Activated CD4-positive, alpha-beta T cell treated with anti-CD3 and anti-CD28 coated beads, Interleukin-2, amount 50 U/mL, for 16 hours (primary cell): Measurements from ENCODE around the gene ZNF71.
"Not testable (repeated sequence)": the region's sequence is repeated elsewhere in the genome, so short reads cannot be mapped to it uniquely, and the experiment has no call there.

Source experiments
- DNase-seq: peaks from one replicate; pipeline ENCODE4 v3.0.0-alpha.2; 2020

The ZNF71 gene

DNA sequence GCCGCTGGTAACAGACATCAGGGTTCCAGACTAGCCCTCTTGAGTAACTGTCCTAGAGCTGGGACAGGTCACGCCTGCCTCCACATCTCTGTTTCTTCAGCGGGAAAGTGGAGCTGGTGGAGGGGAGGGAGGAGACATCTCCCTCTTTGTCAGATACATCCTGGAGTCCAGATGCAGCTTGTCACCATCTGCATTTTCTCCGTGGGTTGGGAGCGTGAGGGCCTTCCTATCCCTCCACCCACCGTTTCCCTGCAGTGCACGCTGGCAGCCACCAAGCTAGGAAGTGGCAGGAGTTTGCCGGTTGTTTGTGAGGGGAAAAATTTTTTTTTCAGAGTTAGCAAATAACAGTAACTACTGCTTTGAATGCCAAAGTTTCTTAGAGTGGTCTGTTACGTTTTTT, 27.9 kb downstream of the ZNF71 start:
- no peak for DNase-seq

DNA sequence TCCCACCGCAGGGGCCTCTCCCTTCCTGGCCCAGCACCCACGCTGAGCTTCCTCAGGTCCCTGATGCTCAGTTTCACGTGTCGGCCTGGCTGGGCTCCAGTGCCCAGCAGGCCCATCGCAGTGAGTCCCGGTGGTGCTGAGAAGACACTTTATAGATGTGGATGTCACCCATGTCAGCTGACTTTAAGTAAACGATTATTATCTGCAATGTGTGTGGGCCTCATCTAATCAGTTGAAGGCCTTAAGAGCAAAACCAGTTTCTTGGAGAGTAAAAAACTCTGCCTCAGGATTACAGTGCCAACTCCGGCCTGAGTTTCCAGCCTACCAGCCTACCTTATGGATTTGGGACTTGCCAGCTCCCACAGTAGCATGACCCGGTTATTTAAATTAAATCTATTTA, 30.6 kb downstream of the ZNF71 start:
- no peak for DNase-seq

DNA sequence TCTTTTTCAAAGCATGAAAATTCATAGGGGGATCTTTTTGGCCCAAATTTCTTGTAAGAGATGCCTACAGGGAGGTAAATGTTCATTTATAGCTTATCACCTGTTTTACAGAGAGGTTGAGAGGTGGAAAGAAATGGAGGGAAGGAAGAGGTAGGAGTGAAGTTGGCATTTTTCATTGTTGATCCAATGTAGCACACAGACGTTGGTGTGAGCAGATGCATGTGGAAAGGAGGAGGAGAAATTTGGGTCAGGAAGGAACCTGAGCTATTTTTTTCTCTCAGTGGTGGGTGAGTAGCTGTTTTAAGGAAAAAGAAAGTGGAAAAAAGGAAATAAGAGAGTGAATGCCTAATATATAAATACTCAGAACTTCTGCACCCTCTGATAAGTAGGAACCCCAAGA, 37.9 kb downstream of the ZNF71 start:
- DNase-seq: no peak

DNA sequence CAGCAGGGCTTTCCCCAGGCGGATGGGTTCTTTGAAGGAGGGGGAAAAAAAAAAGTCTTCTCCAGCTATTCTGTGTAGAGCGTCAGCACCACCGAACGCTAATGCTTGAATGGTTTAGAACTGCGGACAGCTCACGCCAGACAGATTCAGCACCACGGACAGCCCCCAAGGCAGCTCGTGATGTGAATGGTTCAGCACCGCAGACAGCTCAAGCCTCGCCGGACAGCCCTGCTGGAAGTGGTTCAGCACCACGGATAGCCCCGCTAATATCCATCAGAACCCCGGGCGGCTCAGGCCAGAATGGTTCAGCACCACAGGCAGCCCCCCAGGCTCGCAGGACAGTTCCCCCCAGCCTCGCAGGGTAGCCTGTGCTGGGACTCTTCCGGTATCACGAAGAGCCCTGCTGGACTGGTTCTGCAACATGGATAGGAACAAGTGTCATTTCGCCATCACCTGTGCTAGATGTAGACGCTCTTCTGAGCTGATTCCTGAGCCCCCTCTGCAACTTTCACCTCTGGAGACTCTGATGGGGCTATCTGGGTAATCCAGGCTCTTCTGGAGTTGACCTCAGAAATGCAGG, 43.0 kb downstream of the ZNF71 start:
- DNase-seq: peak; percentile 45

DNA sequence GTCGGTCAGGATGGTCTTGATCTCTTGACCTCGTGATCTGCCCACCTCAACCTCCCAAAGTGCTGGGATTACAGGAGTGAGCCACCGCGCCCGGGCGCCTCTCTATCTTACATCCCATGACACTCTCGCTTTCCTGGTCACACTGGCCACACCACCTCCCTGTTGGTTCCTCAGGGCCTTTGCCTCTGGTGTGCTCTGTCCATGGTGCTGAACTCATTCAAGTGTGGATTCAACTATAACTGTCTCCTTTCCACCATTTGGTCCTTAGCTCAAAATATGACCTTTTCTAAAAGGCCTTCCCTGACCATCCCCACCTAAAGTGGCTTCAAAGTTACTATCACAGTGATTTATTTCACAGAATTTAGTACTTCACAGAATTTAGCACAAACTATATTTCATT, 44.1 kb downstream of the ZNF71 start:
- no peak for DNase-seq

DNA sequence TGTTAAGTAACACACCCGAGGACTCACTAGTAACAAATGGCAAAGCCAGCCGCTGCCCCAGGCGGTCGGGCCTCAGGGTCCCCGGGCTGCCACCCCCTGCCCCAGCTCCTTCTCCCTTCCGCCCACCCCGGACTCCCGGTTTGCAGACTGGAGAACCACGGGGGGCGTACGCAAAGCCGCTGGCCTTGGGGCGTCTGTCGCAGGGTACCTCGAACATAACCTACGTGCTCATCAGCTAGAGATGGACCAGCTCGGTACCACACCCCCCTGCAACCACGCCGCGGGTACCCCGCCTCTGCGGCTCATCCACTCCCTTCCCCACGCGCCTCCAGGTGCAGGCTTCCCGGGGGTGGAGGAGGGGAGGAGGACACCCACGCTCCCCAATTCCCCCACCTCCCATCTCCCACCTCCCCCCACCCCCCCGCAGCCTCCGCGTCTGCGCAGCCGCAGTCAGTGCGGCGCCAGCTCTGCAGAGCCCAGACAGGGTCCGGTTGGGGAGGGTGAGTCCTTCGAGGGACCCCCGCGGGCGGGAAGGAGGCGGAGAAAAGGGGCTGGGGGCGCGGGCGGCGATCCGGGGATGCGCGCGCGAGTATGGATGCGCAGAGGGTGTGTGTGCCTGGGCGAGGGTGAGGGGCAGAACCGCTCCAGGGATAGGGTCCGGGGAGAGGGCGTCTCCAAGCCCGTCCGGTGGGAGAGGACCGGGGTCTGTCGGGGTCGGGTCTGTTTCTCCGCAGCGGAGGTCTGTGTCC, 47.8 kb downstream of the ZNF71 start, which contains the start of gene SMIM17:
Gene SMIM17 (plus strand): TSS at position 449 of the 749 bp plus-strand sequence. CDS start 2,509 bp downstream, outside the sequence.
- no peak for DNase-seq

DNA sequence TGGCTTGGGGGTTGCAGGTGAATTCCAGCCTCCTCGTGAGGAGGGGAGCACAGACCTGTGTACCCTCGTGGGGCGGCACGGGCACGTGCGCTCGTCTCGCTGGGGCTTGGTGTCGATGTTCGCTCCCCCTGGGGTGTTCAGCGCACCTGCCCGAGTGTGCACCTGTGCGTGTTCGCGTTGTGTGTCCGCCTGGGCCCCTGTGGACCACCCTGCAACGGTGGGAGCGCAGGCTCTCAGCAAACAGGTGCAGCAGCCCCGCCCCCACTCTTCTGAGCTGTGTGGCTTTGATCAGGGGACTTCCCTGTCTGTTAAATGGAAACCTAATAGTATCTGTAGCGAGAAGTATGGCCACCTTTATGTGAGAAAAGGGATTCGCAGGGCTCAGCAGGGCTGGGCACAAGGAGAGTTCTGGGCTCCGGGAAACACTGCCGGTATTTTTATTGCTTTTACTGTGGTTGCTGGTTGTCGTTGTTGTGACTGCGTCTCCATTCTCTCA, 48.4 kb downstream of the ZNF71 start:
- DNase-seq: no peak

DNA sequence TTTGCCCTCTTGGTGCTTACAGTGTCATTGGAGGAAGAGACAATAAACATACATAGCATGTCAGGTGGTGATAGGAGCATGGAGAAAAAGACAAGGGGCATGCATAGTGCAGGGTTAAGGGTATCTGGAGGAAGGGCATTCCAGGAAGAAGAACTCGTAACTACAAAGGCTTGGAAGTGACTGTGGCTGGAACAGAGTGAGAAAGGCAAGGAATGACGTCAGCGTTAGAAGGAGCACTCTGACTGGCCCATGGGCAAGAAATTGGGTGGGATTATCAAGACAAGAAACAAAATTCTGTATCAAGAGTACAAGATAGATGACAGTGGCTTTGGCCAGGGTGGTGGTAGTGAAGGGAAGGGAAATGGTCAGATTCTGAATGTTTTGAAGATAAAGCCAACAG, 59.0 kb downstream of the ZNF71 start:
- no peak for DNase-seq

DNA sequence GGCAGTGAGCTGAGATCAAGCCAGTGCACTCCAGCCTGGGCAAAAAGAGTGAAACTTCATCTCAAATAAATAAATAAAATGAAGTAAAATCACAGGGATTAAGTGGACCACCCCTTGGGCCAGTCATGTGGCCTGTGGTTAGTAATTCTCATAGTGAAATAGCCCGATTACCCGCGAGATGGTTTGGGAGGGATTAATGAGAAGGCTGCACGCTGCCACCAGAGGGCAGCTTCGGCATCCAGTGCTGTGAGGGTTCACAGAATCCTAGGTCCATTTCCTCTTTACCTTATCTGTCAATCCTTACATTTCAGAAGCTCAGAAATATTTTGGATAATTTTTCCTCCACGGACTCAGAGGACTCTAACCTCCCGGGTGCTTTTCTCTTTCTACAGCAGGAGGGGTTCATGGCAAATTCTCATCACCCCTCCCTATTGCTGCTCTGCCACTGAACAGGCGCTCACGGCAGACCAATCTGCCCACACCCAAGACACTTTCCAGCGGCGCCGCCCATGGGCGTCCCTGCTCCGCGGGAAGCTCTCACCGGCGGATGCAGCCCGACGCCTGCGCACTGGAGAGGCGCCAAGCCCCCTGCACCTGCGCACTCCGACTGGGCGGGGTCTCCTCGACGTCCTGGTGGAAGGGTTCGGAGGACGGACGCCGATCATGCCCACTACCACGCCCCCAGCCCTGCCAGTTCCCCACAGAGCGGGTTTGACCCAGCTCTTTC, 65.4 kb downstream of the ZNF71 start:
- no peak for DNase-seq

DNA sequence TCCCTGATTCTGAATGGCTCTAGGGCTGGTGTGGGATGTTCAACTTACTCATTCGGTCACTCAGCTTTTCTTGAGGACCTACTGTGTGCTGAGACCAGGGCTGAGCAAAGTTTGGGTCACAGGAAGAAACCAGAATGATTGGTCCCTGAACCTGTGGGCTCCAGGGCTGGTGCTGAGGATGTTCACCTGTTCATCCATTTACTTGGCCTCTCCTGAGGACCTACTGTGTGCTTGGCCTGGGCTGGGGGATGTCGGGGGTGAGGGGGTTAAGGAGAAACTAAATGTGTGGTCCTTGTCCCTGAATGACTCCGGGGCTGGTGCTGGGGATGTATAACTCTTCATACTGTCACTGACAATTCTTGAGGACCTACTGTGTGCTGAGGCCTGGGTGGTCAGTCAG, 66.1 kb downstream of the ZNF71 start:
- no peak for DNase-seq

DNA sequence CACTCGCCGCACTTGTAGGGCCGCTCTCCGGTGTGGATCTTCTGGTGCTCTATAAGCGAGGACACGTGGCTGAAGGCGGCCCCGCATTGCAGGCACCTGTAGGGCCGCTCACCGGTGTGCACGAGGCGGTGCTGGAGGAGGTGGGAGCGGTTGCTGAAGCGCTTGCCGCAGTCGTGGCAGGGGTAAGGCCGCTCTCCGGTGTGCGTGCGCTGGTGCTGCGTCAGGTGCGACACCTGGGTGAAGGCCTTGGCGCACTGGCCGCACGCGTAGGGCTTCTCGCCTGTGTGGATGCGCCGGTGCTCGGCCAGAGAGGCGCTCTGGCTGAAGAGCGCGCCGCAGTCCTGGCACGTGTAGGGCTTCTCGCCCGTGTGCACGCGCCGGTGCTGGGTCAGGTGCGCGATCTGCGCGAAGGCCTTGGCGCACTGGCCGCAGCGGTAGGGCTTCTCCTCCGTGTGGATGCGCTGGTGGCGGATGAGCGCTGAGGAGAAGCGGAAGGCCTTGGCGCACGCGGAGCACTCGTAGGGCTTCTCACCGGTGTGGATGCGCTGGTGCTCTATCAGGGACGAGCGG, 68.9 kb downstream of the ZNF71 start:
- no peak for DNase-seq

DNA sequence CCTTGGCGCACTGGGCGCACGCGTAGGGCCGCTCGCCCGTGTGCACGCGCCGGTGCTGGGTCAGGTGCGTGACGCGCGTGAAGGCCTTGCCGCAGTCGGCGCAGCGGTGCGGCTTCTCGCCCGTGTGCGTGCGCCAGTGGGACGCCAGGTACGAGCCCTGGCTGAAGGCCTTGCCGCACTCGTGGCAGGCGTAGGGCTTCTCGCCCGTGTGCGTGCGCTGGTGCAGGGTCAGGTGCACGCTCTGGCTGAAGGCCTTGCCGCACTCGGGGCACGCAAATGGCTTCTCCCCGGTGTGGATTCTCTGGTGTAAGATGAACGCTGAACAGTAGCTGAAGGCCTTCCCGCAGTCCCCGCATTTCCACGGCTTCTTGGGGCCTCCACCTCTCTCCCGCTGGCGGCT, 69.4 kb downstream of the ZNF71 start:
- no peak for DNase-seq

DNA sequence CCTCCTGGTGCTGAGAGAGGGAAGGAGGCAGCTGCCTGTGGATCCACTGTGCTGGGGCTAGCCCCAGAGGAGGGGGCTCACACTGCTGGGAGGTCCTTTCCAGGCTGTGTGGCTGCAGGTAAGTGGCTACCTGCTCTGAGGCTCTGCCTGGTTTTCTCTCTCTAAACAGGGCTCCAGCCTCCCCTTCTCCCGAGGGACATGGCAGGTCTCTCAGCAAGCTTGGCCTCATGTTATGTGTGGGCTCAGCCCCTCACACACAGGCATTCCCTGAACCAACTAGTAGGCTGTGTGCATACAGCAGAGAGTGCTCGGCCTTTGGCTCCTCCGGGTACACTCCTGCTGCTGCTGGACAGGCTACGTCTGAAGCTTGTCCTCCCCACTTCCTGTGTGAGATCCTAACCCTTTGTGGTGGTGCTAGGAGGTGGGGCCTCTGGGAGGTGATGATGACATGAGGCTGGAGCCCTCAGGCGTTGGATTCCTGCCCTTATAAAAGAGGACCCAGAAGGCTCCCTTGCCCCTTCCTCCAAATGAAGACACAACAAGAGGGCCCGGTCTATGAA, 72.3 kb downstream of the ZNF71 start:
- no peak for DNase-seq

DNA sequence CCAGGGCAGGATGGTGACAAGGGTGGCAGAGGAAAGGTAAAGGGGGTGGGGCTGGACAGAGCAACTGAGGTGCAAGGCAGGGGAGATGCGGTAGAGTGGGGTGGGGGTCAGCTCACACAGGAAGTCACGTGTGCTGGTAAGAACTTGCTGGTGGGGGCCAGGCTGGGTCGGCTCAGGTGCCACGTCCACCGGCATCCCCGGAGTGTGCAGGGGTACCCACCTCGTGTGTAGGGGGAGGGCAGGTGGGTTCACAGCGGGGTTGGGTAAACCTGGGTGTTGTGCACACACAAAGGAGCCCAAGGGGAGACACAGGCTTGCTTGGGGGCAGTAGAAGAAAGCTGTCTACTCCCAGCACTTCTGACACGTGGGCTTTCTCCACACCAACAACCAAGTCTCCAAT, 73.6 kb downstream of the ZNF71 start:
- DNase-seq: no peak

DNA sequence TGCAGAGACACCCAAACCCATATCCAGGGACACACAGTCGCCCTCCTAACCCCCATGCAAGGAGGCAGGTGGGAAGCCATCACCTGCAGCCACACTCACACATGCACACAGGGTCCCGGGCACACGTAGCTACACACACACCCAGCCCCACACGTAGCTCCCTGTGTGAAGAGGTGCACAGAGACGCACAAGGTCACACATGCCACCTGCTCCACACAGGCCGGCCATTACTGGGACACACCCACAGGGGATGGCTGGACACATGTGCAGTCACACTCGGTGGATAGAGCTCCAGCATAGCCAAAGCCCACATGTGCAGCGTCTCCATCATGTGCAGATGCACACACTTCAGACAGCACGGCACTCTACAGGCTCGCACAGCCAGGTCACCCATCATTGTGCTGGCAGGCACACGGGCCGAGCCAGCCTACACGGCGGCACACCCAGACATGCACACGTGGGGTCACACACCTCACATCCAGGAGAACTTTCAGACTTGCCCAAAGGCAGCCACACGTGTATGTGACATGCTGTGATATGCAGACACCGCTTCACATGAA, 75.4 kb downstream of the ZNF71 start:
- DNase-seq: no peak

DNA sequence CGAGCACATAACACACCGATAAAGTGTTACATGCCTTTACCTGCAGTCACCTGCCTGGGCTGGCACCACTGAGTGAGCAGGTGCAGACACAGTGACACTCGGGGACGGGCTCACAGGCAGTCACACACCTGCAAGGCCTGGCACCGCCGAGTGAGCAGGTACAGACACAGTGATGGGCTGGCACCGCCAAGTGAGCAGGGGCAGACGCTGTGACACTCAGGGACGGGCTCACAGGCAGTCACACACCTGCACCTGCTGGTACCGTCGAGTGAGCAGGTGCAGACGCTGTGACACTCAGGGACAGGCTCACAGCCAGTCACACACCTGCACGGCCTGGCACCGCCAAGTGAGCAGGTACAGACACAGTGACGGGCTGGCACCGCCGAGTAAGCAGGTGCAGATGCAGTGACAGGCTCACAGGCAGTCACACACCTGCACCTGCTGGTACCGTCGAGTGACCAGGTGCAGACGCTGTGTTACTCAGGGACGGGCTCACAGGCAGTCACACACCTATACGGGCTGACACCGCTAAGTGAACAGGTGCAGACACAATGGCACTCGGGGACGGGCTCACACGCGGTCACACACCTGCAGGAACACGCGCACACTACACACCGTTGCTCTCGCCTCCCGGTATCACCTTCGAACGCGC, 76.0 kb downstream of the ZNF71 start:
- no peak for DNase-seq

DNA sequence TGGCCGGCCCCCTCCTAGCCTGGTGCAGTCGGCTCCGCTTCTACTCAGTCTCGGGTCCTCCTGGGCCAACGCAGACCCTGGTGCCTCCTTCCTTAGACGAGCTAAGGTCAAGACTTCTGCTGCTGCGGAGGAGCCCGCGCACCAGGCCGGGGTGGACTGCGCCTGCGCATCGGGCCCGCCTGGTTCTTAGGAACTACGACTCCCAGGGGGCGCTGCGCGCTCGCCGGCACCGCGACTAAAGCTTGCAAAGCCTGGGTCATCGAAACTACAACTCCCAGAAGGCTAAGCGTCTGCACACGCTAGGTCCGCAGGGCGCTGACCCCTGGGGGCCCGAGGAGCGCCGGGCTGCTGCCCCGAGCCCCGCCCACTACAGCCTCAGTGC, 76.5 kb downstream of the ZNF71 start, which contains the start of gene ZNF835:
Gene ZNF835 (minus strand): TSS at position 145 of the 382 bp plus-strand sequence. CDS start 6,559 bp downstream, outside the sequence.
- DNase-seq: peak; percentile 64

DNA sequence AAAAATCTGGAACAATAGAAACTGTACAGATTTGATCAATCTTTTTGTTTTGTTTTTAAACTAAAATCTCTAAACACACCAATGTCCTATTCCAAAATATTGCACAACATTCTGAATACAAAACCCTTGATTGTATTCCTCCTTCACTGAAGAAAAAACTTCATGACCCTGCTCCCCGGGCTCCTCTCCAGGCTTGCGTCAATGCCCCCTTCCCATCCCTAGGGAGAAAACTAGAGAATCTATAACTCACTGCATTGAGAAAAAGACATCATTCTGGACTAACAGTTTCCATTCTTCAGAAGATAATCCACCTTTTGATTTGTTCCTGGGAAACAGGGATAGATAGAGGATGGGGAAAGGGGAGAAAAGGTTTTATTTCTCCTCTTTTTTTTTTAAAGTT, 77.5 kb downstream of the ZNF71 start:
- not testable (repeated sequence) for DNase-seq
